ES-I3 (cell line): ENCODE results near the gene SHROOM2.

Source experiments
- H3K36me3 ChIP-seq: 2 replicates; pipeline ENCODE4 v1.6.1; 2013; ENCODE audit warnings: mild to moderate bottlenecking, low read length, control low read depth, moderate library complexity; ENCODE audit not compliant: insufficient read depth
- H3K4me1 ChIP-seq: 2 replicates; pipeline ENCODE4 v1.6.1; 2013; ENCODE audit warnings: mild to moderate bottlenecking, control low read depth, low read length; ENCODE audit not compliant: insufficient read depth
- H3K9ac ChIP-seq: 2 replicates; pipeline ENCODE4 v1.6.1; 2013; ENCODE audit warnings: low read depth, mild to moderate bottlenecking, low read length, moderate library complexity
- H3K9me3 ChIP-seq: 2 replicates; pipeline ENCODE4 v1.6.1; 2013; ENCODE audit warnings: mild to moderate bottlenecking, low read length, moderate library complexity; ENCODE audit not compliant: control insufficient read depth, insufficient read depth

SHROOM2 gene

GRCh38 chrX:9895225-9895912 lies 109.1 kb downstream of the SHROOM2 start:
- no peaks in the 10 kb centered on the region for H3K36me3 ChIP-seq
- H3K9ac ChIP-seq = no peak overlapping the region
- no peaks in the 10 kb centered on the region for H3K4me1 ChIP-seq
- H3K9me3 ChIP-seq = no peaks in the 10 kb centered on the region

DNA sequence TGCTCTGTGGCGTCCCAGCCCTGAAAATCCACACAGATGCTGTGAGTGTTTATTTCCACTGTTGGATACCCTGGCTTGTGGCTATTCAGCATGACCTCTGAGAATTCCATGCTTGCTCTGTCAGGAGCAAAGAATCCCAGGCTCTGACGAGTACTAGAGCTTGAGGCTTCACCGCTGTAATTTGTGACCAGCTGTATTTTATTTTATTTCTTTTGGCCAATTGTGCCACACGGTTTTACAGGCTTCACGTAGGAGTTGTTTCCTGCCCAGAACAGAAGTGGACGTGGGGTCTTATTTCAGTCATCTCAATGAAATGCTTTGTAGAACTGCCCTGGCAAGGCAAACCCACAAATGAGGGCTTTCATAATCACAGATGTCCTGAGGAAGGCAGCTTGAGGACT lies 111.5 kb downstream of the SHROOM2 start:
- Histone ChIP-seq H3K9ac (no peak overlapping the region), H3K36me3 (no peaks in the 10 kb centered on the region), H3K4me1 (no peaks in the 10 kb centered on the region), H3K9me3 (no peaks in the 10 kb centered on the region)

DNA sequence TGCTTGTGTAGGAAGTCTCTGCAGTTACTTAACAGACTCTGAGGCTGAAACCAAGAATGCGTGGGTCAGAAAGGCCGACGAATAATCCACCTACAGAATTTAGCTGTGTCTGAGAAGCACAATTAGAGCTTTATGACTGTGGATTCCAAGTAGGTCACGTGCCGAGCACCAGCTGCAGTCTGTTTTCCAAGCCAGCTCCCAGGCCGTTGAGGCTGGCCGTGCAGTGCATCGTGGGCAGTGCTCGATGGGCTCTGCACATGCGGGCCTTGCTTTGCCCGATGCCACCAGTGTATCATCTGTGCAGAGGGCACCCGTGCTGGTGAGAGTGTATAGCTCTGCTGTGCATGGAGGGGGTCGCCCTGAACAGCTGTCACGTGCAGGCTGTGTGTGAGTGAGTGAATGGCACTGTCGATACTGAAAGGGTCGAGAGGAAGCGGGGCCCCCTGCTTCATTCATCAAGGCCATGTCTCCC lies 113.4 kb downstream of the SHROOM2 start:
- H3K4me1 ChIP-seq = no peaks in the 10 kb centered on the region
- H3K9ac ChIP-seq = no peak overlapping the region
- no peaks in the 10 kb centered on the region for H3K36me3 ChIP-seq
- no peaks in the 10 kb centered on the region for H3K9me3 ChIP-seq

DNA sequence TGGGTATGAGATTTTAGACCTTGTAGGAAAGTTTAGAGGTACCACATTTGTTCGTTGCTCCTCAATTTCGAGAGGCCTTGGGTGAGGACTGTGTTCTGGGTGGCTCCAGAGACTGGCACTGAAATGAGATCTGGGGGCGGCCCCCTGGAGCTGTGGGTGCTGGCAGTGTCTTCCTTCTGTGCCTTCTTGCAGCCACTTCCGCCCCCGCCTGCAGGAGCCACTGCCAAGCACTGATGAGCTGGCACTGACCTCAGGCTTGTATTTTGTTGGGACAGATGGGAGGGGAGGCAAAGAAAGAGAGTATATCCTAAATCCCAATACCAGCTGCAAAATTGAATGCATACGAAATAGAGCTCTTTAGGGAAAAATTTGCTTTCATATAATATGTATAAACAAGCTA lies 116.4 kb downstream of the SHROOM2 start:
- Histone ChIP-seq H3K4me1 (peaks cover 6% of the 10 kb centered on the region), H3K36me3 (no peaks in the 10 kb centered on the region), H3K9ac (no peak overlapping the region), H3K9me3 (no peaks in the 10 kb centered on the region)

DNA sequence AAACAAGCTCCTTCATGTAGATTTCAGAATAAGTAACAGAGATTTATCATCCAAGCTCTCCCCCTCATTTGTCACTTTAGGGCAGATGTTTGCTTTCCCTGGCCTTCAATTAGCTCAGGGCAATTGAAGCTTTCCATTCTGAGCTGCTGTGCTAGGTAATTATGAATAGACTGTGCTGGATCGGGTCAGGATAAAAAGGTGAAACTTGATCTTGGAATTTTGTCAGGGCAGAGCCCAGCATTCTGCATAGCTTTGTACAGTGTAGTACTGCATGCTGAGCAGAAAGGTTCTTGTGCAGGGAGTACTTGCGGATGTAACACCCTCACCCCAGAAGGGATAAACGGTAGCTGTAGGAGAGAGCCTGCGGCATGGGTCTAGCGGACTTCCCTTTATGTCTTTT lies 116.9 kb downstream of the SHROOM2 start:
- Histone ChIP-seq H3K9me3 (no peaks in the 10 kb centered on the region), H3K9ac (no peak overlapping the region), H3K4me1 (peaks cover 6% of the 10 kb centered on the region), H3K36me3 (no peaks in the 10 kb centered on the region)

DNA sequence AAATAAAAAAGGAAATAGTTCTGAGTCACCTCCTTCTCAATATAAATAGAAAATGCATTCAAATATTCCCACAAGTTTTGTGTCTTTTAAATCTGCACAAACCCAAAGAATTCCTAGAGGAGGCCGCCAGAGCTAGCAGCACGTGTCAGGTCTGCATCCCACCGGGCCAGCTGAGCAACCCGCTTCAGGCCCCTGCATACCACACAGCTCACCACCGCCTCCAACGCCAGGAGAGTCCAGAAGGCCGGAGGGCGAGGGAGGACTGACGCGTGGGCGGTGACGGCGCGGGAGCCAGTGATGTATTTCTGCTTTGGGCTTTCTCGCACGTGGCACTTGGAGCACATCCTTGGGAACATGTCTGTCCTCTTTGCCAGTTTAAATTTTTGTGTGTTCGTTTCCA lies 119.1 kb downstream of the SHROOM2 start:
- H3K4me1 ChIP-seq = peaks cover 6% of the 10 kb centered on the region

DNA sequence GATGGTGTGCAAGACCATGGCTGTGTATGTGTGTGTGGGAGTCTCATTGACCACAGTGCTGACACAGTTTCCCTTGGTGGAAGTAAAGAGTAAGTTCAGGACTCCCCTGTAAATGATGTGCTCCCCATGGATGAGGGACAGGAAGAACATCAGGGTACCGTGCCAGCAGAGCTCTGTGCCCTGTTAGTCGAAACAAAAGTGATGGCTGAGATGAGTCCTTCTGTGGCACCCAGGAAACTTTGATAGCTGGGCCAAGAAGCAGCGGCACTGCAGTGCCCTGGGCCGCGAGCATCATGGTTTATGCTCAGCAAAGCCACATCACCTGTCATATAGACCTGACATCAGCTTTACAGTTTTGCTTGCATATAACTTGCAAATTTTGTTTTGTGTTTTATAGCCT lies 119.5 kb downstream of the SHROOM2 start:
- no peaks in the 10 kb centered on the region for H3K9me3 ChIP-seq
- H3K36me3 ChIP-seq = no peaks in the 10 kb centered on the region
- peaks cover 6% of the 10 kb centered on the region for H3K4me1 ChIP-seq
- H3K9ac ChIP-seq = no peak overlapping the region

More for the DNA sequence above, 119.1 kb downstream of the SHROOM2 start:
- no peak overlapping the region for H3K9ac ChIP-seq
- no peaks in the 10 kb centered on the region for H3K9me3 ChIP-seq
- H3K36me3 ChIP-seq = no peaks in the 10 kb centered on the region

DNA sequence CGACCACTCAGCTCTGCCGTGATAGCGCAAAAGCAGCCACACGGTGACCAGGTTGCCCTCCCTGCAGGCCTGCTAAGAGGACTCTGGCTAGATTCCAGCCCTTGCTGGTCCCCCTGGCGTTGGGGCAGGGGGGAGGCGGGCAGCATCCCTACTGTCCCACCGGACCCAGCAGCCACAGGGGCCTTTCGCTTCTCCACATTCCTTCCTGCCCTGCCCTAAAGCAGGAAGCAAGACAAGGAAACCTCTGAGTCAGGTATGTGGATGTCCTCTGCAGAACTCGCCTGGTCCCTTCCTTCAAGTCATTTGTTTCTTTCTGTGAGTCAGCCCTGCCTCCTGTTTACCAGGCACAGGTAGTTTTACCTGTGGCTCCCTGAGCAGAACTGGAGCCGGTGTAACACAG lies 120.7 kb downstream of the SHROOM2 start:
- no peaks in the 10 kb centered on the region for H3K36me3 ChIP-seq
- no peaks in the 10 kb centered on the region for H3K9me3 ChIP-seq
- peaks cover 17% of the 10 kb centered on the region for H3K4me1 ChIP-seq
- no peak overlapping the region for H3K9ac ChIP-seq

- H3K9me3 ChIP-seq = no peaks in the 10 kb centered on the region
- H3K36me3 ChIP-seq = no peaks in the 10 kb centered on the region
- peaks cover 23% of the 10 kb centered on the region for H3K4me1 ChIP-seq
- no peak overlapping the region for H3K9ac ChIP-seq
Observed at GRCh38 chrX:9907645-9908387, 121.6 kb downstream of the SHROOM2 start.

GRCh38 chrX:9909254-9909653 lies 123.0 kb downstream of the SHROOM2 start:
- H3K9ac ChIP-seq = no peak overlapping the region
- H3K9me3 ChIP-seq = no peaks in the 10 kb centered on the region
- H3K36me3 ChIP-seq = no peaks in the 10 kb centered on the region
- H3K4me1 ChIP-seq = peaks cover 32% of the 10 kb centered on the region

DNA sequence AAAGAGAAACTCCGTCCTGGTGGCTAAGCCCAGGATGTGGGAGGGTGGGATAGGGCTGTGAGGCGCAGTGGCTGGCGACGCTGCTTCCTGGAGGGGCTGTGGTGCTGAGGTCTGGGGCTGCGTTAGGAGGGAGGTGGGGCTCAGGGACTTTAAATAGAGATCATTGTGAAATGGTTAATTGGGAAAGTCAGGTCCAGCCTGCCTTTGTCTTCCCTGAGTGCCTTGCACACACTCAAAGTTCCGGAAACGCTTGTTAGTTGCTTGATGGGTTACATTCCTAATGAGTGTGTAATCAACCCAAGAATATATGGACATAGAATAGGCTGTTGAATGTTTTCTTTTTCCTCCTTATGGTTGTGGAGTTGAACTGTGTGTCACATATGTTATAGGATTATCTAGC lies 125.3 kb downstream of the SHROOM2 start:
- H3K9me3 ChIP-seq = no peaks in the 10 kb centered on the region
- no peak overlapping the region for H3K9ac ChIP-seq
- peaks cover 37% of the 10 kb centered on the region for H3K4me1 ChIP-seq
- H3K36me3 ChIP-seq = no peaks in the 10 kb centered on the region

DNA sequence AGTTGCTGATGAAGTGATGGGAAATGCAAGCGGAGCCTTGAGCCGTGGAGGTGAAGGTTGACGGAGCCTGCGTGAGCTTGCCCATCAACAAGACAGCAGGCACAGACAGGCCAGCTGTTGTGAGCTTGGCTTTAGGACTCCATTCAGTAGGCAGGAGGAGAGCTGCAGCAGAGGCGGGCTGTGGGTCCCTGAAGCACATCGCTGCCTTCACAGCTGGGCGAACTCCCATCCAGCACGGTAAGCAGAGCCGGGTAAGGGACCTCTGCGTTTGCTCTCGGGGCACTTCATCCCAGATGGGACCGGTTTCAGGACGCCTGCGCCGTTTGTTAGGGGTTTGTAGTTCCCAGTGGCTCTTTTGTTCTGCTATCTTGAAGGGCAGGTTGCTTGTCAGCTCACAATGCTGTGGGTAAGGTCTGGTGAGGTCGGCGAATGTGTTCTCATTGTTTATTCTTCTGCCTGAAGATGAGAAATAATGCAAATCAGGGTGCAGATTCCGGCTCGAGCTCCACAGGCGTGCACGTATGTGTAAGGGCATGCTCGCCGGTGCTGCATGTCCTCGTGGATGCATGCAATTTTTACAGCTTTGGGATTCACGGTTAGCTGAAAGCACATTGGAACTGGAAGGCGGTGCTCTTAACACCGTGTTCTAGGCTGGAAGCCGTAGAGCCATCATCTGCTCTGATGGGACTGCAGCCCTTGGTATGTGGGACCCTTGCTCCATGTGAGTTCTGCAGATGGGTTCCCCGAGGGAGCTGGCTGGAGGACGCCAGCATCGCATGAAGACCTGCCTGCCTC lies 126.3 kb downstream of the SHROOM2 start:
- Histone ChIP-seq H3K36me3 (no peaks in the 10 kb centered on the region), H3K9ac (no peak overlapping the region; the same call in 1 of the 2 replicates), H3K4me1 (peaks cover 31% of the 10 kb centered on the region), H3K9me3 (no peaks in the 10 kb centered on the region)

DNA sequence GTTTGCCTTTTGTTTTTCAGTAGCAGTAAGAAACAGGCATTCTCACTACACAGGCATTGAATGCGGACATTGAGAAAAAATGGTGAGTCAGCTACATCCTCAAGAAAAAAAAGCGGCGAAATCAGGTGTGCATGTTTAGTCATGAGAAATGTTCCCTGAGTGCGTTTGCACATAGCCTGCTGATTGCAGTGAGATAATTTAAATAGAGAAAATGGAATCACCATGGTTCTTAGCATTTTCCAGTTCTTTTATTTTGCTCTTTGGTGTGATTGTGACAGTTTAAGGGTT lies 126.9 kb downstream of the SHROOM2 start:
- Histone ChIP-seq H3K9me3 (no peaks in the 10 kb centered on the region), H3K36me3 (no peaks in the 10 kb centered on the region), H3K4me1 (peaks cover 31% of the 10 kb centered on the region), H3K9ac (no peak overlapping the region; the same call in 1 of the 2 replicates)

- Histone ChIP-seq H3K4me1 (peaks cover 14% of the 10 kb centered on the region), H3K36me3 (no peaks in the 10 kb centered on the region), H3K9ac (no peak overlapping the region), H3K9me3 (no peaks in the 10 kb centered on the region; the same call in 1 of the 2 replicates)
Observed at GRCh38 chrX:9917861-9918260, 131.6 kb downstream of the SHROOM2 start.
